Measurements from ENCODE around the gene BMX. TPM values are rescaled to one million over a fixed set of nuclear protein-coding genes. Genes with fewer than 3 reads are reported as not detected.

Gene BMX
- total and polyA plus RNA-seq, 9 of the 15 experiments (the other 6 are each of a cell fraction or from before 2014, with no cell fraction given) = 0.45 to 4.2 (median 1.8) TPM

DNA sequence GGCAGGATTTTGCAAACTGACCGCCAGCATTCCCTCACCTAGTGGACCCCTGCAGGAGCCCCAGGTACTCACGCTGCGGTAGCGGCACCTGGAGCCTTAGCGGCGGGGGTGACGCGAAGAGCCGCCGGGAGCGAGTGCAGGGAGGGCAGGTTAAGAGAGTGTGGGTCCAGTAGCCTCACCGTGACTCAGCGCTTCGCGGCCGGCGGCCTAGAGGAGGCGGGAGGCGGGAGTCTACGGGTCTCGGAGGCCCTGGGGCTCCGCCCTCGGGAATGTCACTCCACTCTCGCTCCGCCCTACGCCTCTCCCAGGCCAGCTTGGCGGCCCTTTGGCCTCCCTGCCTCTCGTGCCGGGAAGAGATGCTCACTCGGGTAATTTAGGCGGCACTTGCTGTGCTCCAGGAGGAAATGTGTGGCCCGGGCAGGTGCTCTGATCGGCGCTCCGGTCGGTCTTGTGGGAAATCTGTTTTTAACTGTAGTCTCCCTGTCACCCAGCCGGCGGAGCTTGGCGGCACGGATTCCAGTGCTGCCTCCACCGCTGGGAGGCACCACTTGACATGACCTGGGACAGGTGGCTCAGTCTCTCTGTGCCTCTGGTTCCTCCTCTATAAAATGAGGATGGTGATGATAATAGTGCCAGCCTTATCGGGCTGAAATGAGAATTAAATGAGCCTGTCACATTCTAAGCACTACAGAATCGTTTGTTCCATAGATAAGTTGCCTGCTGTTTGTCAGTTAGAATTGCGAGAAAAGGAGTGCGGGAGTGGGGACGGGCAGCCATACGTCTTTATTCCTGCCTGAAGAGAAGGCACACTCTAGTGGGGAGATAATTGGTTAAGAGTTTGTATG is 7.3 kb upstream of the BMX start, which contains the start of gene PIR (continued):
- TF ChIP-seq, protein P1, sequence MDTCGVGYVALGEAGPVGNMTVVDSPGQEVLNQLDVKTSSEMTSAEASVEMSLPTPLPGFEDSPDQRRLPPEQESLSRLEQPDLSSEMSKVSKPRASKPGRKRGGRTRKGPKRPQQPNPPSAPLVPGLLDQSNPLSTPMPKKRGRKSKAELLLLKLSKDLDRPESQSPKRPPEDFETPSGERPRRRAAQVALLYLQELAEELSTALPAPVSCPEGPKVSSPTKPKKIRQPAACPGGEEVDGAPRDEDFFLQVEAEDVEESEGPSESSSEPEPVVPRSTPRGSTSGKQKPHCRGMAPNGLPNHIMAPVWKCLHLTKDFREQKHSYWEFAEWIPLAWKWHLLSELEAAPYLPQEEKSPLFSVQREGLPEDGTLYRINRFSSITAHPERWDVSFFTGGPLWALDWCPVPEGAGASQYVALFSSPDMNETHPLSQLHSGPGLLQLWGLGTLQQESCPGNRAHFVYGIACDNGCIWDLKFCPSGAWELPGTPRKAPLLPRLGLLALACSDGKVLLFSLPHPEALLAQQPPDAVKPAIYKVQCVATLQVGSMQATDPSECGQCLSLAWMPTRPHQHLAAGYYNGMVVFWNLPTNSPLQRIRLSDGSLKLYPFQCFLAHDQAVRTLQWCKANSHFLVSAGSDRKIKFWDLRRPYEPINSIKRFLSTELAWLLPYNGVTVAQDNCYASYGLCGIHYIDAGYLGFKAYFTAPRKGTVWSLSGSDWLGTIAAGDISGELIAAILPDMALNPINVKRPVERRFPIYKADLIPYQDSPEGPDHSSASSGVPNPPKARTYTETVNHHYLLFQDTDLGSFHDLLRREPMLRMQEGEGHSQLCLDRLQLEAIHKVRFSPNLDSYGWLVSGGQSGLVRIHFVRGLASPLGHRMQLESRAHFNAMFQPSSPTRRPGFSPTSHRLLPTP (IDR thresholded peaks at IDR 0.05; ENCODE audit: borderline replicate concordance, extremely low read depth, insufficient read length) = no peak
- peak; percentile 42; the same call in 1 of the 2 replicates for TF ChIP-seq EGR1 (conservative IDR thresholded peaks at IDR 0.05)
- no peak for TF ChIP-seq NEUROD1 (IDR thresholded peaks at IDR 0.05; ENCODE audit: borderline replicate concordance, low read depth, low read length, partially characterized antibody)
- no peak for TF ChIP-seq NCOA4 (IDR thresholded peaks at IDR 0.05; ENCODE audit: partially characterized antibody)
- peak; percentile 52; the same call in 1 of the 2 replicates for TF ChIP-seq PHF8 (IDR thresholded peaks at IDR 0.05; ENCODE audit: borderline replicate concordance, low read length)
- TF ChIP-seq CAMTA2 (CRISPR knock-in tag; conservative IDR thresholded peaks at IDR 0.05) = no peak
- TF ChIP-seq, protein P2, sequence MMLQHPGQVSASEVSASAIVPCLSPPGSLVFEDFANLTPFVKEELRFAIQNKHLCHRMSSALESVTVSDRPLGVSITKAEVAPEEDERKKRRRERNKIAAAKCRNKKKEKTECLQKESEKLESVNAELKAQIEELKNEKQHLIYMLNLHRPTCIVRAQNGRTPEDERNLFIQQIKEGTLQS (IDR thresholded peaks at IDR 0.05) = 0 out of 2 replicates have a peak, but pooled peaks have one; percentile 11
- TF ChIP-seq, protein P2 (CRISPR knock-in tag; conservative IDR thresholded peaks at IDR 0.05) = no peak; the same call in 1 of the 2 replicates
- peak; percentile 46 to 55; a peak in 3 of 4 replicates for TF ChIP-seq NRF1 (conservative IDR thresholded peaks at IDR 0.05 in 1 of 2, IDR thresholded peaks at IDR 0.05 in 1 of 2)
- TF ChIP-seq, protein P3, sequence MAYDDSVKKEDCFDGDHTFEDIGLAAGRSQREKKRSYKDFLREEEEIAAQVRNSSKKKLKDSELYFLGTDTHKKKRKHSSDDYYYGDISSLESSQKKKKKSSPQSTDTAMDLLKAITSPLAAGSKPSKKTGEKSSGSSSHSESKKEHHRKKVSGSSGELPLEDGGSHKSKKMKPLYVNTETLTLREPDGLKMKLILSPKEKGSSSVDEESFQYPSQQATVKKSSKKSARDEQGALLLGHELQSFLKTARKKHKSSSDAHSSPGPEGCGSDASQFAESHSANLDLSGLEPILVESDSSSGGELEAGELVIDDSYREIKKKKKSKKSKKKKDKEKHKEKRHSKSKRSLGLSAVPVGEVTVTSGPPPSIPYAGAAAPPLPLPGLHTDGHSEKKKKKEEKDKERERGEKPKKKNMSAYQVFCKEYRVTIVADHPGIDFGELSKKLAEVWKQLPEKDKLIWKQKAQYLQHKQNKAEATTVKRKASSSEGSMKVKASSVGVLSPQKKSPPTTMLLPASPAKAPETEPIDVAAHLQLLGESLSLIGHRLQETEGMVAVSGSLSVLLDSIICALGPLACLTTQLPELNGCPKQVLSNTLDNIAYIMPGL (CRISPR knock-in tag; IDR thresholded peaks at IDR 0.05) = 0 out of 2 replicates have a peak, but pooled peaks have one; percentile 50
- TF ChIP-seq RBM22 (IDR thresholded peaks at IDR 0.05; ENCODE audit: low read depth, low read length, poor library complexity, severe bottlenecking) = no peak
- TF ChIP-seq MTA1 (IDR thresholded peaks at IDR 0.05; ENCODE audit: borderline replicate concordance) = 0 out of 2 replicates have a peak, but pooled peaks have one; percentile 26
- TF ChIP-seq ZNF766 (CRISPR knock-in tag; conservative IDR thresholded peaks at IDR 0.05) = no peak
- TF ChIP-seq KLF13 (tag; IDR thresholded peaks at IDR 0.05; ENCODE audit: borderline replicate concordance, low read depth) = no peak
- TF ChIP-seq, protein P4, sequence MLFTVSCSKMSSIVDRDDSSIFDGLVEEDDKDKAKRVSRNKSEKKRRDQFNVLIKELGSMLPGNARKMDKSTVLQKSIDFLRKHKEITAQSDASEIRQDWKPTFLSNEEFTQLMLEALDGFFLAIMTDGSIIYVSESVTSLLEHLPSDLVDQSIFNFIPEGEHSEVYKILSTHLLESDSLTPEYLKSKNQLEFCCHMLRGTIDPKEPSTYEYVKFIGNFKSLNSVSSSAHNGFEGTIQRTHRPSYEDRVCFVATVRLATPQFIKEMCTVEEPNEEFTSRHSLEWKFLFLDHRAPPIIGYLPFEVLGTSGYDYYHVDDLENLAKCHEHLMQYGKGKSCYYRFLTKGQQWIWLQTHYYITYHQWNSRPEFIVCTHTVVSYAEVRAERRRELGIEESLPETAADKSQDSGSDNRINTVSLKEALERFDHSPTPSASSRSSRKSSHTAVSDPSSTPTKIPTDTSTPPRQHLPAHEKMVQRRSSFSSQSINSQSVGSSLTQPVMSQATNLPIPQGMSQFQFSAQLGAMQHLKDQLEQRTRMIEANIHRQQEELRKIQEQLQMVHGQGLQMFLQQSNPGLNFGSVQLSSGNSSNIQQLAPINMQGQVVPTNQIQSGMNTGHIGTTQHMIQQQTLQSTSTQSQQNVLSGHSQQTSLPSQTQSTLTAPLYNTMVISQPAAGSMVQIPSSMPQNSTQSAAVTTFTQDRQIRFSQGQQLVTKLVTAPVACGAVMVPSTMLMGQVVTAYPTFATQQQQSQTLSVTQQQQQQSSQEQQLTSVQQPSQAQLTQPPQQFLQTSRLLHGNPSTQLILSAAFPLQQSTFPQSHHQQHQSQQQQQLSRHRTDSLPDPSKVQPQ (CRISPR knock-in tag; IDR thresholded peaks at IDR 0.05; ENCODE audit: borderline replicate concordance) = no peak
- peak; percentile 56 for TF ChIP-seq BRD9 (IDR thresholded peaks at IDR 0.05; ENCODE audit: low read depth, partially characterized antibody)
- no peak for TF ChIP-seq ATF7 (IDR thresholded peaks at IDR 0.05)
- peak; percentile 45; the same call in 1 of the 2 replicates for TF ChIP-seq HDAC2 (IDR thresholded peaks at IDR 0.05)
